Mucosa of descending colon (tissue), 3 donors: ENCODE results near the gene HTRA3. TPM values are rescaled to one million over a fixed set of nuclear protein-coding genes. Genes with fewer than 3 reads are reported as not detected.

Experiments
- ATAC-seq: fragments of 200-7000 bp; cut with Tn5 transposase; one replicate; pipeline ENCODE4 v1.9.1; 2020; ENCODE audit warnings: mild to moderate bottlenecking, moderate library complexity
- DNase-seq, 3 donors: peaks; one replicate each; pipeline ENCODE4 v3.0.0-alpha.2; 2020
- H3K36me3 ChIP-seq: fragments of 200-600 bp; one replicate; pipeline ENCODE4 v1.8.0; 2021; ENCODE audit warnings: low read depth, mild to moderate bottlenecking
- H3K4me1 ChIP-seq: fragments of 200-600 bp; one replicate; pipeline ENCODE4 v1.8.0; 2021; ENCODE audit warnings: low read depth, mild to moderate bottlenecking
- H3K4me3 ChIP-seq: fragments of 200-600 bp; one replicate; pipeline ENCODE4 v1.8.0; 2021; ENCODE audit warnings: mild to moderate bottlenecking
- H3K9me3 ChIP-seq: fragments of 200-600 bp; one replicate; pipeline ENCODE4 v1.8.0; 2021; ENCODE audit warnings: mild to moderate bottlenecking
- intact Hi-C, 2 donors: fragments of 100-400 bp; cut with DNase I in 1 of 2; cut with micrococcal nuclease in 1 of 2; formaldehyde crosslinking; loops; one replicate each; pipeline versions ENCODE4 v1.11.0 to v1.11.1; 2022; cut with DNase I, micrococcal nuclease
- total RNA-seq, 3 donors: library from RNA; stranded (reverse); fragmentation: NEBNext Ultra II Directional in 2 of 3; extraction: Animal tissue kit (Norgen Biotek cat#: 25700) in 2 of 3; gene quantifications; one replicate each; pipeline versions ENCODE4 v1.2.1 to v1.2.4, GENCODE V29; 2021 to 2023
- TF ChIP-seq, protein P1 (sequence below): fragments of 200-600 bp; IDR thresholded peaks from one replicate; pipeline ENCODE4 v1.8.0; 2022; ENCODE audit warnings: antibody characterized with exemption, mild to moderate bottlenecking
- donor health status: DM: no; HTN: no; CAD: no; lungs with moderate emphysema.
- donor health status: DM: no; HTN: no; CAD: no.
- donor health status: DM: no; HTN: yes; CAD: no.

The HTRA3 gene
- total RNA-seq, 3 donors from 2014 or later: 2.5 to 18.5 (median 4.2) TPM

DNA sequence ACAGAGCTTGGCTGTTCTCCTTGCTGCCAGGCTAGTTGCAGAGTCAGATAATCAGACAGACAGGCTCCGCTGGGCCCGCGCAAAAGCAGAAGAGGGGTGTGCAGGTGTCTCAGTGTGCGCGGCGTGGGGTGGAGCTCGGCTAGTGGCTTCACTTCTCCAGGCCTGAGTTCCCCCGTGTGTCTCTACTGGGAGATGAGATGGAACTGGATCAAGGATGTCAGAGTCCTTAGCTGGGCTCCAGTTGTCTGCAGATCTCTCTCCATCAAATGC lies 21.1 kb downstream of the HTRA3 start:
- TF ChIP-seq, protein P1, sequence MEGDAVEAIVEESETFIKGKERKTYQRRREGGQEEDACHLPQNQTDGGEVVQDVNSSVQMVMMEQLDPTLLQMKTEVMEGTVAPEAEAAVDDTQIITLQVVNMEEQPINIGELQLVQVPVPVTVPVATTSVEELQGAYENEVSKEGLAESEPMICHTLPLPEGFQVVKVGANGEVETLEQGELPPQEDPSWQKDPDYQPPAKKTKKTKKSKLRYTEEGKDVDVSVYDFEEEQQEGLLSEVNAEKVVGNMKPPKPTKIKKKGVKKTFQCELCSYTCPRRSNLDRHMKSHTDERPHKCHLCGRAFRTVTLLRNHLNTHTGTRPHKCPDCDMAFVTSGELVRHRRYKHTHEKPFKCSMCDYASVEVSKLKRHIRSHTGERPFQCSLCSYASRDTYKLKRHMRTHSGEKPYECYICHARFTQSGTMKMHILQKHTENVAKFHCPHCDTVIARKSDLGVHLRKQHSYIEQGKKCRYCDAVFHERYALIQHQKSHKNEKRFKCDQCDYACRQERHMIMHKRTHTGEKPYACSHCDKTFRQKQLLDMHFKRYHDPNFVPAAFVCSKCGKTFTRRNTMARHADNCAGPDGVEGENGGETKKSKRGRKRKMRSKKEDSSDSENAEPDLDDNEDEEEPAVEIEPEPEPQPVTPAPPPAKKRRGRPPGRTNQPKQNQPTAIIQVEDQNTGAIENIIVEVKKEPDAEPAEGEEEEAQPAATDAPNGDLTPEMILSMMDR: no peak
- H3K36me3 ChIP-seq: no peaks in the 10 kb centered on the region
- H3K4me1 ChIP-seq: no peaks in the 10 kb centered on the region
- intact Hi-C loops: no loop called here
- H3K9me3 ChIP-seq: no peaks in the 10 kb centered on the region
- no peak overlapping the region for H3K4me3 ChIP-seq
- ATAC-seq (no peak), DNase-seq (peak in 1 of 3 donors; percentile 19)

GRCh38 chr4:8291036-8291682 lies 21.6 kb downstream of the HTRA3 start:
- H3K4me1 ChIP-seq: no peaks in the 10 kb centered on the region
- no peaks in the 10 kb centered on the region for H3K9me3 ChIP-seq
- no peak overlapping the region for H3K4me3 ChIP-seq
- DNase-seq (peak in 2 of 3 donors; percentile 6 to 22), ATAC-seq (no peak)
- intact Hi-C loops: no loop called here
- H3K36me3 ChIP-seq: no peaks in the 10 kb centered on the region
- TF ChIP-seq, protein P1: no peak

- intact Hi-C loops: no loop called here
- peak in 2 of 3 donors; percentile 3 to 25 for DNase-seq
Observed at GRCh38 chr4:8291701-8292477, 22.3 kb downstream of the HTRA3 start.

DNA sequence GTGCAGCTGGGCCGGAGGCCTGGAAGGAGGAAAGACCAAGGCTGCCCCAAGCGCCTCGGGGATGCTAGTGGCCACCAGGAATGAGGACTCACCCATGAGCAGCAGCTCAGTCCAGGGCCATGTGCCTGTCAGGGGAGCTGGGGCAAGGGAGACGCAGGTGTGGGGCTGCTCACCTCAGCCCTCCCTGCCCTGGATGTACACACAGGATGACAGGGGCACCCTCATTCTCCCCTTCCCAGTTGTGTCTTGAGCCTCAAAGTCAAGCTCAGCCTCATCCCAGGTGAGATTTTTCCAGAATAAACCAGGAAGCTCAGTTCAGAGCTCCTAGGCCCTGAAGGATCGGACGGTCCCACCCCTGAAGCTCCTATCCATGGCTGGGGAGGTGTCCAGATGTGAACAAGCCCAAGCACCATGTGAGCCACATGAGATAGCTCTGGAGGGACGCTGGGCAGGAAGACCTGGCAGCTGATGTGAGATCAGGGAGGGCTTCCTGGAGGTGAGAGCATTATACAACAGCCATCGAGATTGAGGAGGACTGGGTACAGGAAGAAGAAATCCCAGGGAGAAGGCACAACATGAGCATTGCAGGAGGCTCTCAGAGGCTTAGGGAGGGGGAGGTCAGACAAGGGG lies 23.0 kb downstream of the HTRA3 start:
- DNase-seq: peak in 2 of 3 donors; percentile 7 to 16
- no peaks in the 10 kb centered on the region for H3K36me3 ChIP-seq
- TF ChIP-seq, protein P1: no peak
- H3K4me3 ChIP-seq: no peak overlapping the region
- ATAC-seq: no peak
- no peaks in the 10 kb centered on the region for H3K9me3 ChIP-seq
- H3K4me1 ChIP-seq: no peaks in the 10 kb centered on the region
- intact Hi-C loops: no loop called here

More at GRCh38 chr4:8291701-8292477, 22.3 kb downstream of the HTRA3 start:
- H3K9me3 ChIP-seq: no peaks in the 10 kb centered on the region
- no peaks in the 10 kb centered on the region for H3K36me3 ChIP-seq
- no peak overlapping the region for H3K4me3 ChIP-seq
- no peak for ATAC-seq
- TF ChIP-seq, protein P1: no peak
- no peaks in the 10 kb centered on the region for H3K4me1 ChIP-seq

DNA sequence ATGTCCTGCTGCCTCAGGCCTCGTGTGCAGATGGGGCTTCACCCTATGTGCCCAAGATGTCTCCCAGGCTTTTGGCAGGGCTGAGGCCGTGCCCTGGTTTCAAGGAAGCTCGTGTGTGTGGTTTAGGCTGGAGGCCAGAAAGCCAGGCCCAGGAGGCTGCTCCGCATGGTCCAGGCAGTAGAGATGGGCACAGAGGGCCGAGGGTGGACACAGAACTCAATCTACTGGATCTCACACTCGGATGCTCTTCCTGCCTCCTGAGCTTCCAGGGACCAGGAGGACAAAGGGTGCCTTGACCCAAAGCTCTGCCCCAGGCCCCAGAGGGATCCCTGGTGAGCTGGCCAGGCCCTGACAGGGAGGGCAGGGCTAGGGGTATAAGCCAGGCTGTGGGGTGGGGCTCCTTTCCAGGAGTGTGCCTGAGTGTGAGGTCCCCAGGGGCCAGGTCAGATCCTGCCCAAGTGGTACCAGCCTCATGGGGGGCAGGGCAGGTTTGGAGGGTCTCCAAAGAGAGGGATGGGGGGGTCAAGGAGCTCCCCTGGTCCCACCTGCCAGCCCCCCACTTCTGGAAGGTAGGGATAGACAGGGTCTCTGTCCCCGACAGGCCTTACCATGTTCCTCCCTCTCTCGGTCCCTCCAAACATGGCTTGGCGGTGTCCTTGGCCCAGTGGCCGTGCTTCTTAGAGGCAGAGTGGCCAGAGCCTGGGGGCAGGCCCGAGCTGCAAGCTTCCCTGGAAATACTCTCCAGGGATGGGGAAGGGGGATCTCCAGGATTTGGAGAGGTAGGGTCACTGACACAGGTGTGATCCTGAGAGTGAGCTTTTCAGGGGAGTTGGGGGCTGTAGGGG lies 23.8 kb downstream of the HTRA3 start:
- ATAC-seq: no peak
- intact Hi-C loops: no loop called here
- Histone ChIP-seq H3K4me3 (no peak overlapping the region), H3K9me3 (no peaks in the 10 kb centered on the region), H3K4me1 (no peaks in the 10 kb centered on the region), H3K36me3 (no peaks in the 10 kb centered on the region)
- DNase-seq: peak in 2 of 3 donors; percentile 11 to 25
- TF ChIP-seq, protein P1: no peak
